SW480 (cell line): ENCODE measurements around the gene LPAR2.
A peak's percentile ranks its signal among the peaks of the same experiment; 100 is the strongest.

ENCODE experiments used
- DNase-seq: peaks from one replicate; pipeline ENCODE4 v3.0.0-alpha.2; 2016; ENCODE audit warnings: low spot score

The LPAR2 gene

DNA sequence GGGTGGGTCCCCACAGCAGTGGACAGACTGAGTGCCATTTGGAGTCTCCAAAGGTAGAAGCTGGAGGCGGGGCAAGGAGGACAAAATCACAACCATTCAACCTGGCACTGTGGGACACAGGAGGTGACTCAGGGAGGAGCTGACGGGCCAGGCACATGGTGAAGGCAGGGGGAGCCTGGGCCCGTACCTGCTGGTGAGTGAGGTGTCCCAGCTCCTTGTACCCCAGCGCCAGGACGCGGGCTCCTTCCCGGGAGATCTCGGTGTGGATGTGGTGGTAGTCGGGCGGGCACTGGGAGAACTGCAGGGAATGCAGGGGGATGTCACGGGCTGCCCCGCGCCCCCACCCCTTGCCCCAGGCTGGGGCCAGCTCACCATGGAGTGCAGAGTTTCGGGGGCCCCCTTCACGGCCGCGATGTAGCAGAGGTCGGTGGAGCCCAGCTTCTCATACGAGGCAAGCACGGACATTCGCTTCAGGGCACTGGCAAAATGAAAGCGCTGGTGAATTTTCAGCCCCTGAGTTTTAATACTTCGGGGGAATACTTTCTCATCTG, 25.7 kb upstream of the LPAR2 start:
- no peak for DNase-seq

DNA sequence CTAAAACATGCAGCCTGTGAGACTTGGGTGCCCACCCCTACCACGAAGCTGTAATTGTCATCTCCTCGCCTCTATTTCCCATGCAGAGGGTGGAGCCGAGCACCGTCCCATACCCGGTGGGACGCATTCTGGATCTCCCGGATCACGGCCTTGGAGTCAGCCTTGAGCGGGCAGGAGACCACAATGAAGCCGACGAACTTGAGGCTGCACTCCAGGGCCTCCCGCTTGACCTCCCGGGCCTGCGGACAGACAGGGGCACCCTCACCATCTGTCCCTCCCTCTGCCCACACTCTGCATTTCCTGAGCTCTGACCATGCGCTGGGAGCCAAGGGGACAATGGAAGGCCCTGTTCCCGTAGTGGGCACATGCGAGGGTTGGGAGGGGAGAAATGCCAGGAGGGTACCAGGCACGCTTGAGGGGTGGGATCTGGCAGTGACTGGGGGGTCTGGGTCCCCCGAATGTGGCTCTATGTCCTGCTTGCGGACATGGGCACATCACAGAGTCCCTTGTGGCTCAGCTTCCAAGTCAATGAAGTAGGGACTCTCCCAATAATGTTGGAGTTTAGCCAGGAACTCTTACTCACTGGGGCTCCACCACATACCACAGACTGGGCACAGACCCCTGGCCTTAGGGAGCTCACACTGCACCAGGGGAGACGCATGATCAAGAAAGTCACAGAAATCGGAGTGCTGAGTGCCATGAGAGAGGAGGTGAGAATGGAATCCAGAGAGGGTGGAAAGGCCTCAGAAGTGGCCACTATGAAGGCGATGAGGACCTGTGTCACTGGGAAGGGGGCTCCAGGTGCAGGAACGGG, 24.7 kb upstream of the LPAR2 start:
- no peak for DNase-seq

DNA sequence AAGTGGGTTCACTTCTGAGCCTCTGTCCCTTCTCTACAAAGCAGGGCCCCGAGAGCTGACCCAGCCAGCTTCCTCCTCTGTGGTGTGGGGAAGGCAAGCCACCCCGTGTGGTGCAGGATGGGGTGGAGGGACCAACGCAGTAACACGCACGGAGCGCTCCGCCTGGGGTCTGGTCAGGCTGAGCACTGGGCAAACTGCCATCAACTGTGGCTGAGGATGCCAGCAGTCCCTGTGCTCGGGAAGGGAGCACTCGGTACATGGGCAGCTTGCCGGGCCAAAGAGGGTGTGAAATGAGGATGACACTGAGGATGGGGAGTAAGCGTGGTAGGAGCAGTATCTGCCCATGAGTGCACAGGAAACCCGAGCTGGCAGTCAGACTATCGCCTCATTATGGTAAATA, 23.1 kb upstream of the LPAR2 start:
- no peak for DNase-seq

DNA sequence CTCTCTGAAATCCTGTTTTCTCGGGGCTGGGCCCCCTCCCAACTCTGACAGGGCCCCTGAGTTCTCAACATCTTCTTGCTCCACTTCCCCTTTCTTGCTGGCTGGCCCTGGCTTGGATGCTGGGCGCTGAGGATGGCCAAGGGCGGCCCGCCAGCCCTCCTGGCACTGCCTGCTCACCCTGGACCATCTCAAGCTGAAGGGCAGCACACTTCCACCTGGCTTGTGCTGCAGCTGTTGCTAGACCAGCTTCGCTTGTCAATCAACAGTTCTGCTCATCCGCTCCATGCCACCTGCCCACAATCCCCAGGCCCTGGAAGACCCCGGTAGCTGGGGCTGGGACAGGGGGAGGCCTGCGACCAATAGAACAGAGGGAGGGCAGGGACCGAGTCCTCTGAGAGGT, 22.3 kb upstream of the LPAR2 start:
- no peak for DNase-seq

DNA sequence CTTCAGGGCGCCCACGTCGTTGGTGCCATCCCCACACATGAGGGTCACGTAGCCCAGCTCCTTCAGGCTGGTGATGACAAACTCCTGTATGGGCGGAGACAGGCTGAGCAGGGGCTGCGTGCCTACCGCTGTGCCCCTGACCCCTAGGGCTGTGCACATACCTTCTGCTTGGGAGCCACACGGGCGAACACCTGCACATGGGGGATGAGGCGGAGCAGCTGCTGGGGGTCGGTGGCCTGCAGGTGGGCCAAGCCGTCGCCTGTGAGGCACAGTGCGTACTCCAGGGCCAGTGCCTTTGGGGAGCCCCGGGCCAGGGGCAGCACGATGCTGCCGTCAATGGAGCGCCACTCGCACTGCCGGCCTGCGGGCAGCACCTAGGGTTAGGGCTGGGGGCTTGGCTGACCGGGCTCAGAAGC, 21.6 kb upstream of the LPAR2 start:
- no peak for DNase-seq

DNA sequence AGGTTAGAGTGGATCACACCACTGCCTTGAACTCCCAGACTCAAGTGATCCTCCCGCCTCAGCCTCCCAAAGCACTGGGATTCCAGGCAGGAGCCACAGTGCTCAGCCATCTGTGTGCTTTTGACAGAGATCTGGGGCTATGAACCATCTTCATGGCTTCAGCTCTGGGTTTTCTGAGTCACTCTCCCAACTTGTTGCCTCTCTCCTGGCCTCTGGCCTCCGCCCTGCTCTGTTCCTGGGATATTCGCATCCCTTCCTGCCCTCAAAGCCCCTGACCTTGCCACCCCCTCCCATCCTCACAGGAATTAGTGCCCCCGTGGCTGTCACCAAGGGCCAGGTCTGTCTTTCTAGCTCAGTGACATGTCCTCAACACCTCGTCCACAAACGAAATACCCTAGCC, 21.1 kb upstream of the LPAR2 start:
- DNase-seq: no peak

DNA sequence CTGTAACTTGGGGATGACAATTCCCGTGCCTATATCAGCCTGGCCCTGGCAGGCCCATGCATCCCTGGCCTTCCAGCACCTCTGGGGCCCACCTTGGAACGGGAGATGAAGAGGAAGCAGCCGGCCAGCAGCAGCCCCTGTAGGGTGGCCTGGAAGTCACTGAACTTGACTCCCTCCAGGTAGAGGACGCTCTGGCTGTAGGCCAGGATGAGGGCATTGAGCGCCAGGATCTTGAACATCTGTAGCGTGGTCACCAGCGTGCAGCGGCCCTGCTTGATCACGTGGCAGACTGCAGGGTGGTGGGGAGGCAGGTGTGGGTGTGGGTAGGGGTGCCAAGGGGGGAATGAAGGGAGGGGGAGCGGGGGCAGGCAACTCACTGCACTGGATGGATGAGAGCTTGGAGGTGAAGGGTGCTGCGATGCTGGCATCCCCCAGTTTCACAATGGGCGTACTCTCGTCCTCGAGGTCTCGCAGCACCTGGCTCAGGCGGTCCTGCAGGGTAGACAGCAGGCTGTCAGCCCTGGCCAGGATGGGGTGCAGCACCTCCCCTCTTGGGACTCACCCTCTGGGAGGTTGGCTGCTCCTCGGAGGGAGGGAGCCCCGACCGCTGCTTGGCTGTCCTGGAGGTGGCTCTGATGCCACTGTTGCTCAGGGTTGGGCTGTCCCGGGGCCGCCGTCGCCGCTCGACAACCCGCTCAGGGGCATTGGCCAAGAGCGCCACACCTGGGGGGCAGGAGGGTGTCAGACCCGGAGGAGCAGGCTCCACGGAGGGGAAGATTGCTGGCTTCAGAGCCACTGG, 19.2 kb upstream of the LPAR2 start:
- DNase-seq: no peak

DNA sequence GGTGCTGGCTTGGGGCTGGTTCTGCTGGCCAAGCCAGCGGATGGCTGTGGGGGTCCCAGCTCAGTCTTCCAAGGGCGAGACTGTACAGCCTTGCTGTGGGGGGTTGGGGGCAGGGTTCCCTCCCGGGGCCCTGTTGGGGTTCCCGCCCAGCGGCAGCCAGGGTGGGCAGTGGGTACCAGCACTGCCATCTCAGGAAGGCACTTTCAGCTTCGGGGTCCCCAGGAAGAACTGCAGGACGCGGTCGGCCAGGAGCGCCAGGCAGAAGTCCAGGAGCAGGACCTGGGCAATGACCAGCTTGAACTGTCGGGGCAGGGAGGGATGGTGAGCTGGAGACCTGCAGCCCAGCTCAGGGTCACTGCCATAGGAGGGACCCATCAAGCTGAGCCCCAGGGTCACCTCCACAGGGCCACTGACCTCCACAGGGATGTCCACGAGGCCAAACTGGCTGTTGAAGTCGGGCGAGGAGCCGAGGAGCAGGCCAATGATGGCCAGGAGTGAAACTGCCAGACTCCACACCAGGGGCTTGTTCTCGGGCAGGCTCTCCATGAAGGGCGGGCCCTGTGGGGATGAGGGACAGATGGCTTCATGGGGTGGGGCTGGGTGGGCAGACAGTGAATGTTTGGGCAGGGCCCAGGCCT, 17.3 kb upstream of the LPAR2 start:
- no peak for DNase-seq

DNA sequence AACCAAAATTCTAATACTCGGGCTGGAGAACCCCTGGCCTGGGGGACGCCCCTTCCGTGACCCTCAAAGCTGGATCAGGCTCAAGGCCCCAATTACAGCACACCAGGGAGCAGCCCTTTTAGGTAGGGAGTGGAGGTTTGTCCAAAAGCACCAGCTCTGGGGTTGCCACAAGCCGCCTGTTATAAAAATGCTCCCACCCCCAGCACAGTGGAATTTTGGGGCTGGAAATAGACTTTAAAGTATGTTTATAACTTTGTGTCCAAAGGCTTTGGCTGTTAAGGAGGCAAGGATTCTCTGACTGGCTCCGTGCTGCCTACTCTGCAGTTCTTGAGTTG, 16.0 kb upstream of the LPAR2 start:
- no peak for DNase-seq

DNA sequence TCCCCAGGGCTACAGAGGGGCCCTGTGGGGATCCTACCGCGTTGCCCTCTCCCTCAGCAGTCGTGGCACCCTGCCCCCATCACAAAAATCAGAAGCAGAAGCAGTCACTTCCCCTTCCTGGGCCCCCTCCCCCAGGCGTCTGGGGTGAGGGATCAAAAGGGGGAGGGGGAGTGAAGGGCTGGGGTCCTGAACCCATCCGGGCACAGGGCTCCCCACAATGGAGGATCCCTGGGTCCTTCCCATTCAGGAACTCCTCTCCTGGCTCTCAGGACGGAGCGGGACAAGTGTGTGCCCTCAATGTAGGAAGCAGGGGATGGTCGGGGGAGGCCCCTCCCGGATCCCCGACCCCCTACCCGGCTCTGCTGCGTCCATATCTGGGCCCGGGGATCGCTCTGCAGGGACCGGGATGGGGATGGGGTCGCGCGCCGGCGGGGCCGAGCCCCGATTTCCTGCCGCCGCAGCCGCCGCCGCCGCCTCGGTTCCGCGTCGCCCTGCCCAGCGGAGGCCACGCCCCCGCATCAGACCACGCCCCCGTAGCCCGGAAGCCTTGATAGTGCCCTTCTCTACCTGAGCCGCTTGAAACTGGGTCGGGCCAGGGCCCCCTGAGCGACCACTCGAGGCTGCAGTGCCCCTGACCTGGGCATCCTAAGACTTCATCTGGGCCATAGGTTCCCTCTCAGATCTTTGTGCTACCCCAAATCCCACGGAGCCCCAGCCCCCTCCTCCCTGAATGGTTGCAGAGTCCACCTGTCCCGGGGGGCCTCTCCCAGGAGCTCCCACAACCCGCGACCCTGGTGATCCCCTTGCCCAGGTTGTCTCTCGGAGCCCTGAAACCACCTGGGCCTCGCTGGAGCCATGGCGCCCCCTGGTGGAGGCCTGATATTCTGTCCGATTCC, 15.4 kb upstream of the LPAR2 start, which contains the start of gene GMIP:
GMIP (minus strand) TSS at position 500 of the 896 bp plus-strand sequence; CDS start at position 372, 128 bp downstream.
- peak; percentile 81 for DNase-seq

DNA sequence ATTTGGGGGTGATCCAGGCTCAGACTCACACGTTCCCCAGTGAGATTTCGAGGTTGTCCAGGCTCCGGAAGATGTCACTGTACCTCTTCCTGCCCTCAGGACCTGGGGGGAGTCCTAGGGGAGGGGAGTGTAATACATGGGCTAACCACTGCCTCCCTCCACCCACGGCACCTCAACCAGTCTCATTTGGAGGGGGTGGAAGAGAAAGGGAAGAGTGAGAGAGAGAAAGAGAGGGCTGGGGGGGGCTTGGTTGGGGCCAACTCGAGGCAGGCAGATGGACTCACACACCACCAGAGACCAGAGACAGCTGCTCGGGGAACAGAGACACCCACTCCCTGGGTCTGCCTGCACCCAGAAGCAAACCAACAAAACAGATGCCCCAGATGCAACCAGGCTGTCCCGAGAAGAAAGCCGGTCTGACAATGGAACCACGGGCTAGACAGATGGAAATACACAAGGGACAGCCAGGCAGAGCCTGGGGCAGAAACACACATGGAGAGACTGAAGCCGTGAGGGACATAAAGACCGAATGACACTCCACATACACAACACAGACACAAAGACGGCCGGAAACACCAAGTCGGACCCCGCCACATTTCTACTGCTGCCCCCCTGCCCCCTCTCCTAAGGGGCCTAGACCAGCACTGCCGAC, 14.6 kb upstream of the LPAR2 start:
- peak; percentile 43 for DNase-seq

DNA sequence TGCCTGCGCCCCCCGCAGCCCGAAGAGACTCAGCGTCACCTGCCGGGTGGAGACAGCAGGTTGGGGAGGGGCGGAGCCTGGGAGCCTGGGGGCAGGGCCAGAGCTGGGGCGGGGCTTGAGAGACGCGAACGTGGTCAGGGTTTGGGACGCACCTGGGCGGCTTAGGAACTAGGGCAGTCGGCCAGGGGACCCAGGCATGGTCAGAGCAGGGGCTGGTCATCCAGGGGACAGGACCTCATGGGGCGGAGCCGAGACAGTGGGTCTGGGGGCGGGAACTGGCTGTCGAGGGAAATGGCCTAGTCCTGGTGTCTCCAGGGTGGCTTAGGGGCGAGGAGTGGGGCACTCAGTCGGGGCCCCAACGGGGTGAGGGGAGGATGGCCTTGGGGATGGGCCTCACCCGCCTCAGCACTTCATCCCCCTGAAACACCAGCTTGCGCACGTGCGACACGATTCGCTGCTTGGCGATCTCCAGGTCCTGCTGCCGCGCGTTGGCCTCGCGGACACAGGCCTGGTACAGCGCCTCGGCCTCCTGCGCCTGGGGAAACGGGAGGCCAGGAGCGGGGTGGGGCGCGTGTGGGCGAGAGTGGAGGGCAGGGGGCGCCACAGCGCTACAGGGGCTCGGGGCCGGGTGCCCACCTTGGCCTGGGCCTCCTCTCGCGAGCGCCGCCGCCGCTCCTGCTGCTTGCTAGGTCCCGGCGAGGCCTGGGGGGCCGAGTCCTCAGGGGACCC, 9.7 kb upstream of the LPAR2 start:
- no peak for DNase-seq

DNA sequence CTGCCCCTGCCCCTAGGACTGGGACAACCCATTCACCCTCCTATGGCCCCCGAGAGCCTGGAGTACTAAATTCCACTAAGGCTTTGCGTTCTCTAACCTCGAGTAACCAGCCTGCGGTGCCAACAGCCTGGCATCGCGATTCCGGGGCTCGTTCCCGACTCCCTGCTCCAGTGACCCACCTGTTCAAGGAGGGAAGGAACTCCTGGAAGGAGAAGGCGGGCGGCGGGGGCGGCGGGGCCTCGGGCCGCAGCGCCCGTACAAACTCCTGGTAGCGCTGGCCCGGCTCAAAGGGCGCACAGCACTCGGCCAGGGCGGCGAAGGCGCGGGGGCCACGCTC, 9.1 kb upstream of the LPAR2 start:
- DNase-seq: no peak

DNA sequence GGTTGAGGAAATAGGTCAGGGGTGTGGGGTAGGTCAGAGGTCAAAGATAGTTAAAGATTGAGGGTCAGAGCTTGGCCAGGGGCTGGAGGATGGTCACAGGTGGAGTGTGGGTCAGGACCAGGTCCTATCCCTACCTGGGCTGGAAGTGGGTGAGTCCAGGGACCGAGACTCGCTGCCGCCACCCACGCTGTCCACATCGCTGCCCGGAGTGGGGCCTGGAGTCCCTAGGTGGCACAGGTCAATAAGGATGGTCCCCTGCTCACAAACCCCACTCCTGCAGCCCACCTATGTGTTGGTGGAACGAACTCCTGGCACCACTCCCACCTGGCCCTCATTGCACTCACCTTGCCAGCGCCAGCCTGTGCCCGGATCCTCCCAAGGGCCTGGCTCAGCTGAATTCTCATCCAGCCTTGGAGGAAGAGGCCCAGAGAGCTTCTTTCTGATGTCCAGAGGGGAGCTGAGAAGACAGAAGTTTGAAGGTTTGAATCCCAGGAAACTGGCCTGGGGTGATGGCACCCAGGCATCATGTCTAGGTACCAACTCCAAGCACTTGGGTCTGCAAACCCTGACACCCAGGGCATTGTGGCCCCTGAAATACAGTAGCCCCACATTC, 8.7 kb upstream of the LPAR2 start:
- DNase-seq: no peak

DNA sequence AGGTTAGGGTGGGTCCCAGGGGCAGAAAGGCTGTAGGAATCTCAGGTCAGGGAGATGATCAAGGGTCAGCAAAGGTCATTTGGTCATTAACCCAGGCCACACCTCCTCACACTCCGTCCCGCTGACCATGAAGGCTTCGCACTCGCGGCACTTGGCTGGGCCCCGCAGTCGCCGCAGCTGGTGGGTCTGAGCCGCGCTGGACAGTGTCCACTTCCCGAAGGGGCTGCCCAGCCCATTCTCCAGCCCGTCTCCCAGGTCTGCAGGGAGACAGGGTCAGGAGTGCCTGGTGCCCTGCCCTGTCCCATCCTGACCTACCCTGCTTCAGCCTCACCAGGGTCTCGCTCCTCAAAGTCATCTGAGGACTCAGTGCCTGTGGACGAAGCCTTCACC, 7.3 kb upstream of the LPAR2 start:
- no peak for DNase-seq

DNA sequence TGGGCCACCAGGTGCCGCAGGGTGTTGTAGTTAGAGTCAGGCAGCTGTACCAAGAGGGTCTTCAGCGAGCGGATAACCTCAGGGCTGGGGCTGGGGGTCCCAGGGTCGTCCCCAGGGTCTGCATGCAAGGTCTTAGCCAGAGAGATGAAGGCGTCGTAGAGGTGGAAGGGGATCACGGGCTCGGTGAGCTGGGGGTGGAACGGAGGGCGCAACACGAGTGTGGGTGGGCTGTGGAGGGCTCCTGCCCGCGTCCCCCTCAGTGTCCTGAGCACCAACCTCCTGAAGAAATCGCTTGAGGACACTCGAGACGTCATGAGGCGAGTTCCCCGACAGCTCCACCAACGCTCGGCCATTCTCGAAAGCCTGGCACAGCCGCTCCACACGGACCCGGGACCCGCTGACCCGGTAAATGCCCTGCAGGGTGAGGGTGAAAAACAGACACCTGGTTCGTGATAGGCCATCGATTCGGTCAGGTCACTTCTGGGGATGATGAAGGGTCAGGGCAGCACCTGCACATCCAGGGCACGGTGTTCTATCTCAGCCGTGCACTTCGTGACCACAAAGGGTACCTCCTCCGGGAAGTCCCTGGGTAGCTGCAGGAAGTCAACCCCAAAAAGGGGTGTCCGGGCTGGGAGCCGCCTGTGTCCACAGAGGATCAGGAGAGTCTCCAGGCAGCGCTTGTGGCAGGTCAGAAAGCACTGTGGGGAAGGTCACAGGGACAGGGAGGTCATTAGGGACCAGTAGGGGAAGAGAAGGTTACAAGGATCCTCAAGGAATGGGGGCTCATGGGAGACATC, 6.7 kb upstream of the LPAR2 start:
- no peak for DNase-seq

DNA sequence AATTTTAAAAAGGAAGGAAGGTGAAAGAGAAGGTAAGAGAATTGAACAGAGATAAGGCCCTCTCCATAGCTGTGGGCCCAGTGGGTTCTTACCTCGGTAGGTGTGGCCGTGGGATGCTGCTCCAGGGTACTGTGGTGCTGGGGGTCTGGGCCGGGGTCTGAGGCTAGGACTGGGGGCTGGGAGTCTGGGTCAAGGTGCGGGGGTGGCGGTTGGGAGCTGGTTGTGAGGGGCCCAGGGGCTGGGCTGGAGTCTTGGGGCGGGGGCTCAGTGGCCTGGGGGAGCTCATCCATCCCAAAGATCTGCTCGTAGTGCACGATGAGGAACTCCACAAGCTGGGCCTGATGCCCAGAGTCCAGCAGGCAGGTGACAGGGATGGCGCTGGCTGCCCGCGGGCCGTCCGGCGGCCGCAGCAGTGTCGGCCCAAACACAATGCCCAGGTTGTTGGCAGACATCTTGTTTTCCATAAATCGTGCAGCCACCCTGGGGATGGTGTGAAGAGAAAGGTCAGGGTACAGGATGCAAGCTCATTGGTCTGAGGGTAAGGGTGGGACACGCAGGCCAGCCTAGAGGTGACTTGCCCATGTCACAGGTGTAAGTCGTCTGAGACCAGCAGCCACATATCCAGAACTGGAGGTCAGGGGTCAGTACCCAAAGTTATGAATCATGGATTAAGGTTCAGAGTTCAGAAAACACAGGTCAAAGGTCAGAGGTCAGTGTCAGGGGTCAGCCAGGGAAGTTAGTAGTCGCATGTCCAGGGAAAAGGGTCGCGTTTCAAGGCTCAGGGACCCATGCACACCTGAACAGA, 5.9 kb upstream of the LPAR2 start:
- DNase-seq: no peak

DNA sequence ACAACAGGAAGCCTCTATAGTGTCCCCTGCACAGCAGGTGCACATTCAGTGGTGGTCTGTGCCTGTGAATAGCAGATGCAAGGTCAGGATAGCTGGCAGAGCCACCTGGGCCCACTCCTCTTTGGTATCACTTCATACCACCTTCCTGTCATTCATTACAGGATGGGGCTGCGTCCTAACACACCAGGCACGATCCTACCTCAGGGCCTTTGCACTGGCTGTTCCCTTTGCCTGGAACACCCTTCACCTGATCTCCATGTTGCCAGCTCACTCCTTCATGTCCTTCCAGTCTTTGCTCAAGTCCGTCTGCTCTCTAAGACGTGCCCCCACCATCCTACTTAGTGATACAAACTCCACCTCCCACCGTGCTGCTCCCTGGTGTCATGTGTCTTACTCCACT, 4.6 kb upstream of the LPAR2 start:
- no peak for DNase-seq
